Heart right ventricle (tissue), 16 donors: ENCODE data around the gene XPR1. TPM values are rescaled to one million over a fixed set of nuclear protein-coding genes. Genes with fewer than 3 reads are reported as not detected.

ENCODE experiments used
- ATAC-seq, 8 donors: fragments of 200-7000 bp; cut with Tn5 transposase; one replicate each; pipeline ENCODE4 v1.9.1; 2020; ENCODE audit warnings: mild to moderate bottlenecking in 8 of 8, moderate library complexity in 8 of 8, moderate number of reproducible peaks in 1 of 8
- DNase-seq, 2 donors: peaks; one replicate each; pipeline ENCODE4 v3.0.0-alpha.2; 2020
- H3K27ac ChIP-seq, 10 donors: fragments of 200-600 bp; sonication (generic) in 2 of 10; one replicate each; pipeline versions ENCODE4 v1.5.0 to v1.8.0; 2020 to 2022; ENCODE audit warnings: mild to moderate bottlenecking in 3 of 10
- H3K27me3 ChIP-seq, 7 donors: fragments of 200-600 bp; one replicate each; pipeline ENCODE4 v1.8.0; 2021 to 2022; ENCODE audit warnings: mild to moderate bottlenecking in 2 of 7
- H3K36me3 ChIP-seq, 9 donors: fragments of 200-600 bp; sonication (generic) in 1 of 9; one replicate each; pipeline versions ENCODE4 v1.5.0 to v1.8.0; 2020 to 2022; ENCODE audit warnings: mild to moderate bottlenecking in 2 of 9
- H3K4me1 ChIP-seq, 9 donors: fragments of 200-600 bp; sonication (generic) in 1 of 9; one replicate each; pipeline versions ENCODE4 v1.5.0 to v1.8.0; 2020 to 2022; ENCODE audit warnings: mild to moderate bottlenecking in 4 of 9
- H3K4me3 ChIP-seq, 10 donors: fragments of 200-600 bp; sonication (generic) in 2 of 10; one replicate each; pipeline versions ENCODE4 v1.5.0 to v1.8.0; 2020 to 2022; ENCODE audit warnings: mild to moderate bottlenecking in 7 of 10, moderate library complexity in 2 of 10
- H3K9me3 ChIP-seq, 11 donors: fragments of 200-600 bp in 10 of 11; sonication (generic) in 2 of 11; one replicate each; pipeline versions ENCODE4 v1.5.0 to v1.8.0; 2013 to 2022; ENCODE audit warnings: mild to moderate bottlenecking in 2 of 11, control low read depth in 1 of 11, moderate library complexity in 1 of 11
- WGBS, 2 donors: extraction: QIAGEN DNeasy Blood & Tissue Kit; methylation state at CpG; one replicate each; pipeline ENCODE4 v1.1.7; 2013; ENCODE audit warnings: inconsistent platforms in 1 of 2; 5-methylcytosine and 5-hydroxymethylcytosine counted together
- intact Hi-C, 10 donors: fragments of 100-400 bp; cut with DNase I; formaldehyde crosslinking; loops; one replicate each; pipeline versions ENCODE4 v1.11.1 to v1.14.2; 2022
- polyA plus RNA-seq, 2 donors: library from polyadenylated mRNA; stranded (reverse); fragments of 200-250 nt; gene quantifications; one replicate each; pipeline ENCODE4 v1.2.3, GENCODE V29; 2013
- total RNA-seq, 10 donors: library from RNA; stranded (reverse); fragmentation: NEBNext Ultra II Directional in 3 of 10; extraction: Animal tissue kit (Norgen Biotek cat#: 25700) in 3 of 10; gene quantifications; one replicate each; pipeline versions ENCODE4 v1.2.1 to v1.2.4, GENCODE V29; 2021 to 2023
- TF ChIP-seq, protein P1 (sequence below), 9 donors: fragments of 200-600 bp; sonication (generic) in 2 of 9; IDR thresholded peaks; one replicate each; pipeline versions ENCODE4 v1.5.0 to v1.8.0; 2021 to 2022; ENCODE audit warnings: antibody characterized with exemption in 9 of 9, mild to moderate bottlenecking in 5 of 9, moderate library complexity in 1 of 9
- donor health status: Arrhythmogenic right ventricular cardiomyopathy.
- donor health status: ischemic (EF 13 %, LVEDD 7.1; RV severe dilation, severe dysfunction).
- donor health status: healthy with polysubstance abuse.
- donor health status: DM: no; HTN: yes; CAD: no.
- donor health status: DM: no; HTN: no; CAD: no.
- donor health status: ischemic (EF 25% LVEDD 6.9; RV normal size, moderate dysfunction).
- donor health status: ischemic (EF 25% LVEDD 5.7; RV mildly dilated, moderate dysfunction).
- donor health status: healthy.
- donor health status: DM: yes; HTN: yes; CAD: no.
- donor health status: Ischemic cardiomyopathy.
- donor health status: ischemic (EF 35%, LVEDD 5.7; RV mildly dilated, moderate dysfunction).
- donor health status: nonischemic (EF 11% LVEDD 7.7; RV severe dilation, severe dysfunction).
- donor health status: DM: yes; HTN: yes; CAD: no.
- donor health status: PGD.
- donor health status: ischemic (EF 29% LVEDD 5.4; RV normal size, mild dysfunction).
- donor health status: nonischemic (EF 23%, LVEDD 6.1; RV moderate dilation, normal function).

The XPR1 gene
- total and polyA plus RNA-seq, 12 donors, result 18.3 to 142 (median 70.0) TPM

DNA sequence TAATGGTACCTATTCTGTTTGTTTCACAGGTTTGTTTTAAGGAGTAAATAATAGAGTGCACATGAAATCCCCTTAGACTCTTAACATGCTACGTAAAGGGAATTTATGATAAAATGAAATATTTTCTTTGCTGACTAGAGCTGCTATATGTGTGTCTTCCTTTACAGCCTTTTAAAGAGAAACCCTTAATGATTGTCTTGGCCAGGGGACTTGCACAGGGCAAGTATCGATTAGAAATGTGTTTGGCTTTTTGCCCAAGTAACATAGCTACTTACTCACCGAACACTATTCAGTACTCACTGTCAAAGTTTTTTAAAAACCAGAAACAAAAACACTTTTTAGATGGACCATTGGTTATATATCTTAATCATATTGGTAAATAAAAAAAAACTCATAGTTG is 209.6 kb downstream of the XPR1 start:
- DNase-seq (no peak), ATAC-seq (no peak)
- Histone ChIP-seq H3K36me3 (peaks cover 0 to 41% (median 6%) of the 10 kb centered on the region in 9 donors), H3K9me3 (peaks cover 0 to 5% (median 0%) of the 10 kb centered on the region in 11 donors), H3K27me3 (no peaks in the 10 kb centered on the region), H3K27ac (no peak overlapping the region), H3K4me1 (peaks cover 0 to 18% (median 8%) of the 10 kb centered on the region in 9 donors), H3K4me3 (no peak overlapping the region)
- intact Hi-C loops, result no loop called here
- TF ChIP-seq, protein P1, sequence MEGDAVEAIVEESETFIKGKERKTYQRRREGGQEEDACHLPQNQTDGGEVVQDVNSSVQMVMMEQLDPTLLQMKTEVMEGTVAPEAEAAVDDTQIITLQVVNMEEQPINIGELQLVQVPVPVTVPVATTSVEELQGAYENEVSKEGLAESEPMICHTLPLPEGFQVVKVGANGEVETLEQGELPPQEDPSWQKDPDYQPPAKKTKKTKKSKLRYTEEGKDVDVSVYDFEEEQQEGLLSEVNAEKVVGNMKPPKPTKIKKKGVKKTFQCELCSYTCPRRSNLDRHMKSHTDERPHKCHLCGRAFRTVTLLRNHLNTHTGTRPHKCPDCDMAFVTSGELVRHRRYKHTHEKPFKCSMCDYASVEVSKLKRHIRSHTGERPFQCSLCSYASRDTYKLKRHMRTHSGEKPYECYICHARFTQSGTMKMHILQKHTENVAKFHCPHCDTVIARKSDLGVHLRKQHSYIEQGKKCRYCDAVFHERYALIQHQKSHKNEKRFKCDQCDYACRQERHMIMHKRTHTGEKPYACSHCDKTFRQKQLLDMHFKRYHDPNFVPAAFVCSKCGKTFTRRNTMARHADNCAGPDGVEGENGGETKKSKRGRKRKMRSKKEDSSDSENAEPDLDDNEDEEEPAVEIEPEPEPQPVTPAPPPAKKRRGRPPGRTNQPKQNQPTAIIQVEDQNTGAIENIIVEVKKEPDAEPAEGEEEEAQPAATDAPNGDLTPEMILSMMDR (IDR thresholded peaks at IDR 0.05), result no peak
- WGBS, 2 donors, result 79 to 84% methylated on average over 3 of the region's 3 CpGs

DNA sequence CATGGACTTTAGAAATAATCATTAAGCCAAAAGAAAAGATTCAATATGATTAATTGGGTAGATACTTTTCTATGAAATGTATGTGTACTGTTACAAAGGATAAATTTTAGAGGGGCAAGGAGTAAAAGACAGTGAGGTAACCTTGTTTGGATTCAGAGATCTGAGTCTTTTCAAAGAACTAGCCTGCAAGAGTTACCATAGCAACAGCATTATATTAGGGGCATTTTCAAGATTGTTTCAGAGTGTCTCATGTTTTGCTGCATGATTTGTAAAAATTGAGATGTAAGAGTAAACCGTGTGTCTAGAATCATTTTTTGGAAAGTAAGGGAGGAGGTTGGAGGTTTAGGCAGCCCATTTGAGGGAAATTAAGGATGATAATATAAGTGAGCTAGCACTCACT is 210.2 kb downstream of the XPR1 start:
- 31 to 42% methylated on average over 1 of the region's 1 CpG for WGBS, 2 donors
- TF ChIP-seq, protein P1 (IDR thresholded peaks at IDR 0.05), result no peak
- Histone ChIP-seq H3K36me3 (peaks cover 0 to 41% (median 0%) of the 10 kb centered on the region in 9 donors), H3K9me3 (peaks cover 0 to 5% (median 0%) of the 10 kb centered on the region in 11 donors), H3K4me3 (no peak overlapping the region), H3K27ac (no peak overlapping the region), H3K27me3 (no peaks in the 10 kb centered on the region), H3K4me1 (peaks cover 0 to 18% (median 8%) of the 10 kb centered on the region in 9 donors)
- intact Hi-C loops, result no loop called here
- ATAC-seq (no peak), DNase-seq (no peak)

DNA sequence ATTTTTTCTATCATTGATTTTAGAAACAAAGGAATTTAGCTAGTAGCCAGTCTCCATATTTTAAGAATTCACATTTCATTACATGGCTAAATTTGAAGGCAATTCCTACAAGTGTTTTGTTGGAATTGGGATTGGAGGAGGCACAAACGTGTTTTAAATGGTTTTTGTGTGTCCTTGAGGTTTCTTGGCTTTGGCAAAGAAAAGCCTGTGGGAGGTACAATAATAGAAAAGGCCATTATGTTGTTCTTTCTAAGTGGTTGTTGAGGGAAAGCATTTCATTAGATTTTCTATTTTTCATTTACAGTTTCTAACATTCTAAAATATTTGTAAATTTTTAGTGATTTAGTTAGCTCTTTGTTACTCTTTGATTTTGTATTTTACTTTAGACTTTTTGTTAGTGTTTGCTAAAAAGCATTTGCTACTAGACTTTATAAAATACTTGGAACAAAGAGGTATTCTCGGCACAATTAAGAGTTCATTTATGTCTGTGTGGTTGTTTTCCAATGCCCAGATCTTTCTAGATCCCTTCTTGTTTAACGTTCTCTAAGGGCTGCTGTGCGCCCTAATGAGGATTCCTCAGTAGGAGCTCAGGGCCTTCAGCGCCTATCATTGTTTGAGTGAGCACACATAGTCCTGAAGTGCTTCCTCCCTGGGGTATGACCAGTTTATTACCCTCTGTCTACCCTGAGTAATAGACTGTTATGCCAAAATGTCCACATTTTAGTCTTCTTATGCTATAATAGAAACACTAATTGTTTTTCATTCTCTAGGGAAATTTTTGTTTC is 210.9 kb downstream of the XPR1 start:
- DNase-seq, result no peak
- peaks cover 0 to 5% (median 0%) of the 10 kb centered on the region in 11 donors for H3K9me3 ChIP-seq
- no peaks in the 10 kb centered on the region for H3K27me3 ChIP-seq
- TF ChIP-seq, protein P1 (IDR thresholded peaks at IDR 0.05), result no peak
- H3K4me1 ChIP-seq, result peaks cover 0 to 18% (median 8%) of the 10 kb centered on the region in 9 donors
- H3K36me3 ChIP-seq, result peaks cover 0 to 37% (median 0%) of the 10 kb centered on the region in 9 donors
- peak in 5 of 8 donors; percentile 69 to 90 (median 72) for ATAC-seq
- intact Hi-C loops, result no loop called here
- H3K4me3 ChIP-seq, result no peak overlapping the region
- peak overlapping the region in 3 of 10 donors; percentile 2 to 11 (median 3) for H3K27ac ChIP-seq
- 53 to 65% methylated on average over 5 of the region's 5 CpGs for WGBS, 2 donors

DNA sequence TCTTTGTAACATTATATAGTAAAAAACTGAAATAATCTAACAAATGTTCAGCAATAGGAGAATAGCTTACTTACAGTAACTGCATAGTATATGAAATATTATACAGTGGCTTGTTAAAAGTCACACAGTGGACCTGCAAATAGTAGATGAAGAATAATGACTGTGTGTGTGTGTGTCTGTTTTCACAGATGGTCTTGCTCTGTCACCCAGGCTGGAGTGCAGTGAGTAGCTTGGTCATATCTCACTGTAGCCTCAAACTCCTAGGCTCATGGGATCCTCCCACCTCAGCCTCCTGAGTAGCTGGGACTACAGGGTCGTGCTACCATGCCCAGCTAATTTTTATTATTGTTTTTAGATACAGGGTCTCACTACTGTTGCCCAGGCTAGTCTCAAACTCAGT is 213.5 kb downstream of the XPR1 start:
- TF ChIP-seq, protein P1 (IDR thresholded peaks at IDR 0.05), result no peak
- ATAC-seq (peak in 1 of 8 donors; percentile 44), DNase-seq (no peak)
- H3K27ac ChIP-seq, result no peak overlapping the region
- intact Hi-C loops, result no loop called here
- H3K4me3 ChIP-seq, result no peak overlapping the region
- peaks cover 0 to 23% (median 0%) of the 10 kb centered on the region in 9 donors for H3K36me3 ChIP-seq
- WGBS, 2 donors, result 92 to 94% methylated on average over 1 of the region's 1 CpG
- no peaks in the 10 kb centered on the region for H3K27me3 ChIP-seq
- H3K9me3 ChIP-seq, result no peaks in the 10 kb centered on the region
- H3K4me1 ChIP-seq, result peaks cover 0 to 28% (median 8%) of the 10 kb centered on the region in 9 donors
